NCI-H82 treated with DMSO at 0.1 percent for 48 hours (cell line): ENCODE results near the gene GPRC5D.
A peak's percentile ranks its signal among the peaks of the same experiment; 100 is the strongest.

Experiments
- DNase-seq: peaks from one replicate; lab custom pipeline; 2025; ENCODE audit not compliant: unreplicated experiment; lab: John Stamatoyannopoulos, UW

GPRC5D gene

GRCh38 chr12:12908711-12909110 lies 43.3 kb downstream of the GPRC5D start:
- no peak for DNase-seq

- DNase-seq, result no peak
These were observed 43.7 kb downstream of the GPRC5D start for GRCh38 chr12:12908252-12908651.

- DNase-seq, result no peak
These were observed 44.4 kb downstream of the GPRC5D start for GRCh38 chr12:12907552-12907951.

GRCh38 chr12:12903642-12904609 lies 48.0 kb downstream of the GPRC5D start:
- DNase-seq, result no peak

GRCh38 chr12:12902036-12902435 lies 49.9 kb downstream of the GPRC5D start:
- DNase-seq, result no peak

GRCh38 chr12:12901158-12901791 lies 50.7 kb downstream of the GPRC5D start:
- peak; percentile 47 for DNase-seq

- DNase-seq, result no peak
These were observed 51.2 kb downstream of the GPRC5D start for GRCh38 chr12:12900786-12901157.

- DNase-seq, result no peak
These were observed 52.2 kb downstream of the GPRC5D start for GRCh38 chr12:12899530-12900380.

- no peak for DNase-seq
These were observed 53.0 kb downstream of the GPRC5D start for GRCh38 chr12:12898911-12899511.

- DNase-seq, result no peak
These were observed 53.7 kb downstream of the GPRC5D start for GRCh38 chr12:12898136-12898717.

- no peak for DNase-seq
These were observed 54.7 kb downstream of the GPRC5D start for GRCh38 chr12:12897302-12897701.

- no peak for DNase-seq
These were observed 55.7 kb downstream of the GPRC5D start for GRCh38 chr12:12896260-12896659.

GRCh38 chr12:12893438-12893837 lies 58.5 kb downstream of the GPRC5D start:
- DNase-seq, result no peak

GRCh38 chr12:12892681-12893141 lies 59.3 kb downstream of the GPRC5D start:
- no peak for DNase-seq

GRCh38 chr12:12891881-12892355 lies 60.1 kb downstream of the GPRC5D start:
- no peak for DNase-seq

GRCh38 chr12:12891080-12891880 lies 60.7 kb downstream of the GPRC5D start, which contains the start of gene GPRC5A:
Gene GPRC5A (plus strand): TSS chr12:12891562. CDS start chr12:12908250, 16,688 bp downstream.
- DNase-seq, result peak; percentile 51
